Measurements from ENCODE around the gene LACTBL1.

LACTBL1 gene

DNA sequence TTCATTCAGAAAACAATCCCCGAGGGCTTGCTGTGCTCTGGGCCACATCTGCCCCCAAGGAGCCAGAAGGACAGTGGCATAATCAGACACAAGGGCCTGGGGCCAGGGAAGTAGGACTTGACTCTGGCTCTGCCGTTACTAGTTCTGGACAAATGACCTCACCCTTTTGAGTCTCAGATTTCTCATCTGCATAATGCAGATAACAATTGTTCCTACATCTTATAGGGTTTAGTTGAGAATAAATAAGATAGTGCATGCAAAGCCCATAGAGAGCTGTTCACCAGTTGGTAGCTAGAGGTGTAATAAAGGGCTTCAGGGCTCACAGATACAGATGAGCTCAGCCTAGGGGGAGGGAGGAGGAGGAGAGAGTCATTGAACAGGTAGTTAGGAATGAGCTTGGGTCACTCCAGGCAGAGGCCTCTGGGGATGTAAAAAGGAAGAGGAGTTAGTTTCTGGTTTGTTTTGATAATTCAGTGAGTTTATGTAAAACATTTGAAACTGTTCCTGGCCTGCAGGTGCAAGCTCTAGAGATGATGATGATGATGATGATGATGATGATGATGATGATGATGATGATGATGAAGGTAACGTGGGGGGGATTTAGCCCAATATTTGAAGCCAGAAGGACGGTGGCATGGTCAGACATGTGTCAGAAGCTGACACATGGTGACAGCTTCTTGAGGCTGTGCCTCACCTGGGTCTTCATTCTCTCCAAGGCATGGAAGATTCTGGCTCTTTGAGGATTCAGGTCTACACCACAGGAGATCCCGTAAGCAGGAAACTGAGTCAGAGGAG lies 858 bp downstream of the LACTBL1 start:
- ATAC-seq = no peak
- TF ChIP-seq, protein P1, sequence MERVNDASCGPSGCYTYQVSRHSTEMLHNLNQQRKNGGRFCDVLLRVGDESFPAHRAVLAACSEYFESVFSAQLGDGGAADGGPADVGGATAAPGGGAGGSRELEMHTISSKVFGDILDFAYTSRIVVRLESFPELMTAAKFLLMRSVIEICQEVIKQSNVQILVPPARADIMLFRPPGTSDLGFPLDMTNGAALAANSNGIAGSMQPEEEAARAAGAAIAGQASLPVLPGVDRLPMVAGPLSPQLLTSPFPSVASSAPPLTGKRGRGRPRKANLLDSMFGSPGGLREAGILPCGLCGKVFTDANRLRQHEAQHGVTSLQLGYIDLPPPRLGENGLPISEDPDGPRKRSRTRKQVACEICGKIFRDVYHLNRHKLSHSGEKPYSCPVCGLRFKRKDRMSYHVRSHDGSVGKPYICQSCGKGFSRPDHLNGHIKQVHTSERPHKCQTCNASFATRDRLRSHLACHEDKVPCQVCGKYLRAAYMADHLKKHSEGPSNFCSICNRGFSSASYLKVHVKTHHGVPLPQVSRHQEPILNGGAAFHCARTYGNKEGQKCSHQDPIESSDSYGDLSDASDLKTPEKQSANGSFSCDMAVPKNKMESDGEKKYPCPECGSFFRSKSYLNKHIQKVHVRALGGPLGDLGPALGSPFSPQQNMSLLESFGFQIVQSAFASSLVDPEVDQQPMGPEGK (CRISPR knock-in tag; IDR thresholded peaks at IDR 0.05; ENCODE audit: borderline replicate concordance) = no peak
- TF ChIP-seq, protein P2, sequence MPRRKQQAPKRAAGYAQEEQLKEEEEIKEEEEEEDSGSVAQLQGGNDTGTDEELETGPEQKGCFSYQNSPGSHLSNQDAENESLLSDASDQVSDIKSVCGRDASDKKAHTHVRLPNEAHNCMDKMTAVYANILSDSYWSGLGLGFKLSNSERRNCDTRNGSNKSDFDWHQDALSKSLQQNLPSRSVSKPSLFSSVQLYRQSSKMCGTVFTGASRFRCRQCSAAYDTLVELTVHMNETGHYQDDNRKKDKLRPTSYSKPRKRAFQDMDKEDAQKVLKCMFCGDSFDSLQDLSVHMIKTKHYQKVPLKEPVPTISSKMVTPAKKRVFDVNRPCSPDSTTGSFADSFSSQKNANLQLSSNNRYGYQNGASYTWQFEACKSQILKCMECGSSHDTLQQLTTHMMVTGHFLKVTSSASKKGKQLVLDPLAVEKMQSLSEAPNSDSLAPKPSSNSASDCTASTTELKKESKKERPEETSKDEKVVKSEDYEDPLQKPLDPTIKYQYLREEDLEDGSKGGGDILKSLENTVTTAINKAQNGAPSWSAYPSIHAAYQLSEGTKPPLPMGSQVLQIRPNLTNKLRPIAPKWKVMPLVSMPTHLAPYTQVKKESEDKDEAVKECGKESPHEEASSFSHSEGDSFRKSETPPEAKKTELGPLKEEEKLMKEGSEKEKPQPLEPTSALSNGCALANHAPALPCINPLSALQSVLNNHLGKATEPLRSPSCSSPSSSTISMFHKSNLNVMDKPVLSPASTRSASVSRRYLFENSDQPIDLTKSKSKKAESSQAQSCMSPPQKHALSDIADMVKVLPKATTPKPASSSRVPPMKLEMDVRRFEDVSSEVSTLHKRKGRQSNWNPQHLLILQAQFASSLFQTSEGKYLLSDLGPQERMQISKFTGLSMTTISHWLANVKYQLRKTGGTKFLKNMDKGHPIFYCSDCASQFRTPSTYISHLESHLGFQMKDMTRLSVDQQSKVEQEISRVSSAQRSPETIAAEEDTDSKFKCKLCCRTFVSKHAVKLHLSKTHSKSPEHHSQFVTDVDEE (CRISPR knock-in tag; IDR thresholded peaks at IDR 0.05) = no peak
- TF ChIP-seq ESRRG (CRISPR knock-in tag; IDR thresholded peaks at IDR 0.05) = no peak
- TF ChIP-seq, protein P3, sequence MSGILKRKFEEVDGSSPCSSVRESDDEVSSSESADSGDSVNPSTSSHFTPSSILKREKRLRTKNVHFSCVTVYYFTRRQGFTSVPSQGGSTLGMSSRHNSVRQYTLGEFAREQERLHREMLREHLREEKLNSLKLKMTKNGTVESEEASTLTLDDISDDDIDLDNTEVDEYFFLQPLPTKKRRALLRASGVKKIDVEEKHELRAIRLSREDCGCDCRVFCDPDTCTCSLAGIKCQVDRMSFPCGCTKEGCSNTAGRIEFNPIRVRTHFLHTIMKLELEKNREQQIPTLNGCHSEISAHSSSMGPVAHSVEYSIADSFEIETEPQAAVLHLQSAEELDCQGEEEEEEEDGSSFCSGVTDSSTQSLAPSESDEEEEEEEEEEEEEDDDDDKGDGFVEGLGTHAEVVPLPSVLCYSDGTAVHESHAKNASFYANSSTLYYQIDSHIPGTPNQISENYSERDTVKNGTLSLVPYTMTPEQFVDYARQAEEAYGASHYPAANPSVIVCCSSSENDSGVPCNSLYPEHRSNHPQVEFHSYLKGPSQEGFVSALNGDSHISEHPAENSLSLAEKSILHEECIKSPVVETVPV (CRISPR knock-in tag; IDR thresholded peaks at IDR 0.05) = no peak
- TF ChIP-seq ZNF565 (CRISPR knock-in tag; conservative IDR thresholded peaks at IDR 0.05; ENCODE audit: low read depth) = no peak

DNA sequence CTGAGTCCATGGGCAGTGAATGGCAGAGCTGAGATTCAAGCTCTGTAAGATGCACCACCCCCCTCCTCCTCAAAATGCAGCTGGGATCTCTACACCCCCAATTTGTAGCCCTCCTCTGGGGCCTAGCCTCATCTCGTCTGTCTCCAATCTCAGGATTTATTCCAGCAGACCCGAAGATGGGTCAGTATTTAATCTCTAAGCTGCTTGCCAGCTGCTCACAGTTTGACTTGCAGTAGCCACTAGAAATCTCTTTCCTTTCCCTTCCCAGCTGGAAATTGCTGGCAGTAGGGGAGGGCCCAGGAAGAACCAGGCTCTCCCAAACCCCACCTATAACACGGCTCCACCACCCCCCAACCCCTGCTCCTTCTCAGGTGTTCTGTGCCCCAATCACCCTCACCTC lies 1.5 kb downstream of the LACTBL1 start:
- TF ChIP-seq, protein P2 (CRISPR knock-in tag; IDR thresholded peaks at IDR 0.05) = no peak
- TF ChIP-seq ARNTL (CRISPR knock-in tag; IDR thresholded peaks at IDR 0.05; ENCODE audit: borderline replicate concordance, low read depth) = no peak
- no peak for TF ChIP-seq SNAI2 (CRISPR knock-in tag; IDR thresholded peaks at IDR 0.05)
- TF ChIP-seq, protein P3 (CRISPR knock-in tag; IDR thresholded peaks at IDR 0.05) = no peak
- no peak for TF ChIP-seq PPARA (CRISPR knock-in tag; IDR thresholded peaks at IDR 0.05; ENCODE audit: borderline replicate concordance)
- TF ChIP-seq ZC3H10 (CRISPR knock-in tag; IDR thresholded peaks at IDR 0.05) = no peak
- no peak for TF ChIP-seq TCF4 (CRISPR knock-in tag; IDR thresholded peaks at IDR 0.05; ENCODE audit: borderline replicate concordance)
- no peak for TF ChIP-seq ZFP3 (CRISPR knock-in tag; IDR thresholded peaks at IDR 0.05)
- no peak for TF ChIP-seq BACH2 (CRISPR knock-in tag; IDR thresholded peaks at IDR 0.05; ENCODE audit: borderline replicate concordance)
- TF ChIP-seq, protein P4, sequence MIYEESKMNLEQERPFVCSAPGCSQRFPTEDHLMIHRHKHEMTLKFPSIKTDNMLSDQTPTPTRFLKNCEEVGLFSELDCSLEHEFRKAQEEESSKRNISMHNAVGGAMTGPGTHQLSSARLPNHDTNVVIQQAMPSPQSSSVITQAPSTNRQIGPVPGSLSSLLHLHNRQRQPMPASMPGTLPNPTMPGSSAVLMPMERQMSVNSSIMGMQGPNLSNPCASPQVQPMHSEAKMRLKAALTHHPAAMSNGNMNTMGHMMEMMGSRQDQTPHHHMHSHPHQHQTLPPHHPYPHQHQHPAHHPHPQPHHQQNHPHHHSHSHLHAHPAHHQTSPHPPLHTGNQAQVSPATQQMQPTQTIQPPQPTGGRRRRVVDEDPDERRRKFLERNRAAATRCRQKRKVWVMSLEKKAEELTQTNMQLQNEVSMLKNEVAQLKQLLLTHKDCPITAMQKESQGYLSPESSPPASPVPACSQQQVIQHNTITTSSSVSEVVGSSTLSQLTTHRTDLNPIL (CRISPR knock-in tag; IDR thresholded peaks at IDR 0.05; ENCODE audit: low read depth) = no peak
- no peak for TF ChIP-seq TOX (CRISPR knock-in tag; IDR thresholded peaks at IDR 0.05; ENCODE audit: borderline replicate concordance)
- no peak for TF ChIP-seq ZNF565 (CRISPR knock-in tag; conservative IDR thresholded peaks at IDR 0.05; ENCODE audit: low read depth)
- TF ChIP-seq RARB (CRISPR knock-in tag; IDR thresholded peaks at IDR 0.05) = no peak
- TF ChIP-seq GLIS3 (CRISPR knock-in tag; IDR thresholded peaks at IDR 0.05) = no peak
- TF ChIP-seq OSR1 (CRISPR knock-in tag; IDR thresholded peaks at IDR 0.05) = no peak
- no peak for TF ChIP-seq CSDC2 (CRISPR knock-in tag; IDR thresholded peaks at IDR 0.05)
- TF ChIP-seq ESRRG (CRISPR knock-in tag; IDR thresholded peaks at IDR 0.05) = no peak
- ATAC-seq = no peak

All from SK-N-SH treated with all-trans-retinoic acid at 6 μM for 48 hours (cell line).